A172 (cell line): ENCODE measurements around the gene RPL14. TPM values are rescaled to one million over a fixed set of nuclear protein-coding genes. Genes with fewer than 3 reads are reported as not detected.

Experiments
- total RNA-seq: library from RNA; depleted of rRNA; stranded (reverse); fragments of >200 nt; shearing (Covaris generic); gene quantifications from 2 replicates; pipeline ENCODE4 v1.2.3, GENCODE V29; 2014; rRNA removed

RPL14 gene
- total RNA-seq, 1 experiment from 2014 or later = 589 TPM

Other genes starting within 250 kb of the RPL14 start
- 17.0 and 26.3 TPM in 2 replicates for gene EIF1B, start 147.6 kb upstream of the RPL14 start, total RNA-seq
- not detected in 2 replicates for gene ENTPD3, start 70.2 kb upstream of the RPL14 start, total RNA-seq
- 4.9 and 5.1 TPM in 2 replicates for gene ZNF619, start 19.8 kb downstream of the RPL14 start, total RNA-seq
- 2.5 and 2.7 TPM in 2 replicates for gene ZNF620, start 48.7 kb downstream of the RPL14 start, total RNA-seq
- 12.4 and 16.9 TPM in 2 replicates for gene ZNF621, start 67.6 kb downstream of the RPL14 start, total RNA-seq